Omental fat pad (tissue), 4 donors: ENCODE data around the gene AAMDC. TPM values are rescaled to one million over a fixed set of nuclear protein-coding genes. Genes with fewer than 3 reads are reported as not detected.

Source experiments
- ATAC-seq: fragments of 150-250 bp; one replicate; pipeline ENCODE4 v1.9.1; 2016; ENCODE audit warnings: mild to moderate bottlenecking, moderate library complexity; ENCODE audit not compliant: low FRiP score
- DNase-seq: peaks from one replicate; pipeline ENCODE4 v3.0.0-alpha.2; 2019; ENCODE audit warnings: low spot score
- total RNA-seq, 4 donors: library from RNA; depleted of rRNA; stranded (reverse); fragments of >200 nt; gene quantifications; one replicate each; pipeline ENCODE4 v1.1.0, GENCODE V29; 2016
- TF ChIP-seq, protein P1 (sequence below), 3 donors: fragments of 450-650 bp; IDR thresholded peaks; one replicate each; pipeline ENCODE4 v1.5.1; 2016 to 2017; ENCODE audit warnings: antibody characterized with exemption in 3 of 3, mild to moderate bottlenecking in 3 of 3, moderate library complexity in 2 of 3

Gene AAMDC
- total RNA-seq, 4 donors from 2014 or later, result 10.4 to 47.6 (median 37.7) TPM

DNA sequence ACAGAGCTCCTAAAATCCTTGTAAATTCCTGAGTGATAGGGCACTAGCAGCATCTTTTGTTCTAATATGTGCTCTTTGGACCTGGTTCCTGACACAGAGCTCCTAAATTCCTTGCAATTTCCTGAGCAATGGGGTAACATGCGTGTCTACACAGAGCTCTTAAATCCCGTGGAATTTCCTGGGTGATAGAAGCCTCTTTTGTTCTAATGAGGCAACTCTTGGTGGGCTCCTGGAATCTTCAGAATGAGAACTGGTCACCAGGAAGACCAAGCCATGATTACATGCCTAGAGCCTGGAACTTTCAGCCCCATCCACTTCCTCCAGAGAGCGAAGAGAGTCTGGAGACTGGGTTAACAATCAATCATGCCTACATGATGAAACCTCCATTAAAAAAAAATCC, 19.5 kb upstream of the AAMDC start:
- ATAC-seq (no peak), DNase-seq (no peak)
- TF ChIP-seq, protein P1, sequence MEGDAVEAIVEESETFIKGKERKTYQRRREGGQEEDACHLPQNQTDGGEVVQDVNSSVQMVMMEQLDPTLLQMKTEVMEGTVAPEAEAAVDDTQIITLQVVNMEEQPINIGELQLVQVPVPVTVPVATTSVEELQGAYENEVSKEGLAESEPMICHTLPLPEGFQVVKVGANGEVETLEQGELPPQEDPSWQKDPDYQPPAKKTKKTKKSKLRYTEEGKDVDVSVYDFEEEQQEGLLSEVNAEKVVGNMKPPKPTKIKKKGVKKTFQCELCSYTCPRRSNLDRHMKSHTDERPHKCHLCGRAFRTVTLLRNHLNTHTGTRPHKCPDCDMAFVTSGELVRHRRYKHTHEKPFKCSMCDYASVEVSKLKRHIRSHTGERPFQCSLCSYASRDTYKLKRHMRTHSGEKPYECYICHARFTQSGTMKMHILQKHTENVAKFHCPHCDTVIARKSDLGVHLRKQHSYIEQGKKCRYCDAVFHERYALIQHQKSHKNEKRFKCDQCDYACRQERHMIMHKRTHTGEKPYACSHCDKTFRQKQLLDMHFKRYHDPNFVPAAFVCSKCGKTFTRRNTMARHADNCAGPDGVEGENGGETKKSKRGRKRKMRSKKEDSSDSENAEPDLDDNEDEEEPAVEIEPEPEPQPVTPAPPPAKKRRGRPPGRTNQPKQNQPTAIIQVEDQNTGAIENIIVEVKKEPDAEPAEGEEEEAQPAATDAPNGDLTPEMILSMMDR (IDR thresholded peaks at IDR 0.05), result no peak

DNA sequence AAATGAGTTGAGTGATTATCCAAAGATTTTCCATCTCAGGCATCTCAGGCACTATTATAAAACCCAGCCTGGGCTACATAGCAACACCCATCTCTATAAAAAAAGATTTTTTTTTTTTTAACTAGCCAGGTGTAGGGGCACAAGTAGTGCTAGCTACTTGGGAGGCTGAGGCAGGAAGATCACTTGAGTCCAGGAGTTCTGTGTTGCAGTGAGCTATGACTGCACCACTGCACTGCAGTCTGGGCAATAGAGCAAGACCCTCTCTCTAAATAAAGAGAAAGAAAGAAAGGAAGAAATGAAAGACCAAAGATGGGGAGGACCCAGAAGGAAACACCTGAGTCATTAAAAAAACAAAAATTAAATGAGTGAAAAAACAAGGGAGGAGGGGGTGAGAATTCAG, 14.5 kb upstream of the AAMDC start:
- TF ChIP-seq, protein P1 (IDR thresholded peaks at IDR 0.05), result no peak
- no peak for DNase-seq
- no peak for ATAC-seq

DNA sequence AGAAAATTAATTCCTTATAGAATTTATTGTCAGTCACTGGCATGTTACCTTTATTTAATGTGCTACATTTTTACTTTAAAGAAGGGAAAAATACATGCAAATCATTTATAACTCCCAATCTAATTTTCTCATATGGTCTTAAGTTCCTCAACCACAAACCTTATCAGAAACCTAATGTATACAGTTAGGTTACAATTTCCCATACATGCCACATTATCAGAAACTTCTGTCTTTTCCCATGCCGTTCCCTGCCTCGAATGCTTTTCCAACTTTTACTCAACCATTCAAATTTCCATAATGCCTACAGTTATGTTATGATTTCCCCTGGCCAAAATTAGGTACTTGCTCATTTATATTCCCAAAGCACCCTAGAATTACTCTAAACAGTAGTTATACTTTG, 14.0 kb upstream of the AAMDC start:
- TF ChIP-seq, protein P1 (IDR thresholded peaks at IDR 0.05), result no peak
- DNase-seq (no peak), ATAC-seq (no peak)

DNA sequence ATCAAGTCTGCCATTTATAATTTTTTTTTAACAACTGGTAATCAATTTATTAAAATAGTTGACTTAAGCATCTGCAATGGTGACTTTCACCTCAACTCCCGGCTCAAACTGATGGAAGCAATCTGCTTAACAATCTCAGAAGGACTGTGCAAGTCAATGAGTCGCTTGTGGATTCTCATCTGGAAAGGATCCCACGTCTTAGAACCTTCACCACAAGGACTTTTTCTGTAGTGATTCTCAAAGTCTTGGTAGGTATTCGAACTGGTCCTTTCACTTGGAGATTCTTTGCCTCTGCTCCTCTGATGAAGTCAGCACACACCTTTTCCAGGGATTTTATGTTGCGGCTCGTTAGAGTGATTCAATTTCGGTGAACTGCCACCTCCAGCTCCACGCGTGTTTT, 7.7 kb upstream of the AAMDC start:
- no peak for ATAC-seq
- no peak for DNase-seq
- TF ChIP-seq, protein P1 (IDR thresholded peaks at IDR 0.05), result no peak

DNA sequence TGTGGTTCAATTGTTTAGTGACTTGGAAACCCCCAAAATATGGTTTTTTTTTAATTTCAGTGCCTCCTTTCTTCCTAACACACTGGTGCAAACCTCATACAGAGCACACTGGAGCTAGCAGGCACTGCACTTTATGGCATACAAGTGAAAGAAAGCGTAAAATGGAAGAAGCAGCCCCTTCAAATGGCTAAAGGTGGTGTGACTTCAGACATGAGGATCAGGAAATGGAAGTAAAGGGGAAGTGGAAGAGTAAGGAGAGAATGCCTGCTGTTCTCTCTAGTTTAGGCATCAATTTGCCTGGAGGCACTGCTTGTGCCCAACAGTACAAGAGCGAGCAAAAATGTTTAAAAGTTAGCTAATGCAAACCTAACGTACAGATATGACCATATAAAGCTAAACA, 6.1 kb upstream of the AAMDC start:
- TF ChIP-seq, protein P1 (IDR thresholded peaks at IDR 0.05), result no peak
- ATAC-seq, result no peak
- DNase-seq, result no peak

DNA sequence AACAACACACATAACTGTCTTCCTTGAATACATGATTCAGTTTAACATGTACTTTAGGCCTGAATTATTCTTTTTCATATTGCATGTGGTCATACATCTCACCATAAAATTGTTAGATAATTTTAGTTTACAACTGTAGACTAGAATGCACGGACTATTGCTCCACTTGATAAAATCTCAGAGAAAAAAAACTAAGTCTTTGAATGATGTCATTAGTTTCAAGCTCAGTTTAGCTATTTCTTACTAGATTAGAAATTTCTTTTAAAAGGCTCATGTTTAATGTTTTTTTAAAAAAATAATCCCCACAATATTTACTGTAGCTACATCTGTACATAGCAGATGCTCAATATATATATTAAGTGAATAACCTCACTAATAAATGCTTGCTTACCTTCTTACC, 5.5 kb upstream of the AAMDC start:
- TF ChIP-seq, protein P1 (IDR thresholded peaks at IDR 0.05), result no peak
- DNase-seq, result no peak
- ATAC-seq, result no peak

DNA sequence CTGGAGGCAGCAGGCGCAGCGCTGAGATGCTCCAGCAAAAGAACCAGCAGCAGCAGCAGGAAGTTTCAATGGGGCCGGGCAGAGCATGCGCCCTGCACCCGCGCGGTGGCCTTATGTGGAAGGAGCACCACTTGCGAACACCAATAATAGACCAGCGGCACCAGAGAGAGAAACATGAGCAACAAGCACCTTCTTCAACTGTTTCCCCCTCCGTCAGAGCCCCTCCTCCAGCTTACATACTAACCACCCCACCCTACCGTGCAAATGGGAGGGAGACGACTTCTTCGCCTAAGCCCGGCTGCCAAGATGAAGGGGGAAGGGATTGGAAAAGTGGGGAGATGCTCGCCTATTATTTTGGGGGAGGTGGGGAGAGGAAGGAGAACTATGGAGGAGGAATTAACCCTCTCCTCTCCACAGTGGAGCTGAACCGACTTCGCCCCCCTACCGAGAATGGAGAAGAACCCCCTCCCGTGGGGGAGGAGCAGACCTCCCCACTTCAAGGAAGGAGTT, 1.5 kb upstream of the AAMDC start:
- ATAC-seq (peak; percentile 42), DNase-seq (peak; percentile 48)
- TF ChIP-seq, protein P1 (IDR thresholded peaks at IDR 0.05), result no peak
